Upper lobe of left lung (tissue), 6 donors: ENCODE data around the gene MCF2L. TPM values are rescaled to one million over a fixed set of nuclear protein-coding genes. Genes with fewer than 3 reads are reported as not detected.

Experiments
- ATAC-seq, 2 donors: fragments of 200-7000 bp; cut with Tn5 transposase; one replicate each; pipeline ENCODE4 v1.9.1; 2022; ENCODE audit warnings: mild to moderate bottlenecking in 2 of 2, moderate library complexity in 2 of 2; ENCODE audit not compliant: low FRiP score in 2 of 2
- DNase-seq, 2 donors: peaks; one replicate each; pipeline ENCODE4 v3.0.0-alpha.2; 2019 to 2020
- H3K27ac ChIP-seq, 4 donors: fragments of 200-600 bp; sonication (generic); one replicate each; pipeline ENCODE4 v1.5.1; 2016 to 2019
- H3K27me3 ChIP-seq, 4 donors: fragments of 200-600 bp; sonication (generic); one replicate each; pipeline ENCODE4 v1.5.1; 2017 to 2019
- H3K36me3 ChIP-seq, 4 donors: fragments of 200-600 bp; sonication (generic); one replicate each; pipeline ENCODE4 v1.5.1; 2016 to 2019
- H3K4me1 ChIP-seq, 4 donors: fragments of 200-600 bp; sonication (generic); one replicate each; pipeline ENCODE4 v1.5.1; 2018 to 2019
- H3K4me3 ChIP-seq, 4 donors: fragments of 200-600 bp; sonication (generic); one replicate each; pipeline ENCODE4 v1.5.1; 2017 to 2019; ENCODE audit warnings: mild to moderate bottlenecking in 2 of 4, moderate library complexity in 1 of 4
- H3K9me3 ChIP-seq, 4 donors: fragments of 200-600 bp; sonication (generic); one replicate each; pipeline ENCODE4 v1.5.1; 2018 to 2019
- EP300 ChIP-seq, 4 donors: sonication (generic); formaldehyde crosslinking; IDR thresholded peaks; one replicate each; pipeline ENCODE4 v1.5.1; 2017; ENCODE audit warnings: antibody characterized with exemption in 4 of 4, control low read depth in 2 of 4
- POLR2A ChIP-seq, 4 donors: fragments of 450-650 bp; IDR thresholded peaks; one replicate each; pipeline ENCODE4 v1.5.1; 2016 to 2017; ENCODE audit warnings: antibody characterized with exemption in 4 of 4, mild to moderate bottlenecking in 2 of 4
- POLR2AphosphoS5 ChIP-seq, 2 donors: sonication (generic); formaldehyde crosslinking; IDR thresholded peaks; one replicate each; pipeline ENCODE4 v1.5.1; 2017; ENCODE audit warnings: antibody characterized with exemption in 2 of 2
- WGBS, 2 donors: methylation state at CpG; one replicate each; pipeline ENCODE4 v1.1.5; 2017 to 2018; 5-methylcytosine and 5-hydroxymethylcytosine counted together
- total RNA-seq, 6 donors: library from RNA; depleted of rRNA in 4 of 6; stranded (reverse); fragments of >200 nt in 4 of 6; gene quantifications; one replicate each; pipeline versions ENCODE4 v1.1.0 to v1.2.1, GENCODE V29; 2016 to 2021
- TF ChIP-seq, protein P1 (sequence below), 6 experiments: fragments of 450-650 bp in 4 of 6; fragments of 200-600 bp in 2 of 6; sonication (generic) in 2 of 6; IDR thresholded peaks; one replicate each; pipeline ENCODE4 v1.5.1; 2016 to 2019; ENCODE audit warnings: antibody characterized with exemption in 6 of 6
- donor health status: DM: no; HTN: no; CAD: no; lungs with moderate emphysema.
- donor health status: DM: no; HTN: yes; CAD: no; lungs with severe emphysema.

The MCF2L gene
- total RNA-seq, 6 donors from 2014 or later, result 14.3 to 99.5 (median 53.1) TPM

- Histone ChIP-seq H3K27me3 (no peaks in the 10 kb centered on the region), H3K27ac (no peak overlapping the region), H3K4me1 (peaks cover 0 to 8% (median 6%) of the 10 kb centered on the region in 4 donors), H3K36me3 (peaks cover 0 to 82% (median 22%) of the 10 kb centered on the region in 4 donors), H3K4me3 (no peak overlapping the region), H3K9me3 (no peaks in the 10 kb centered on the region)
- TF ChIP-seq POLR2A (IDR thresholded peaks at IDR 0.05), result no peak
- no peak for TF ChIP-seq POLR2AphosphoS5 (IDR thresholded peaks at IDR 0.05)
- TF ChIP-seq, protein P1, sequence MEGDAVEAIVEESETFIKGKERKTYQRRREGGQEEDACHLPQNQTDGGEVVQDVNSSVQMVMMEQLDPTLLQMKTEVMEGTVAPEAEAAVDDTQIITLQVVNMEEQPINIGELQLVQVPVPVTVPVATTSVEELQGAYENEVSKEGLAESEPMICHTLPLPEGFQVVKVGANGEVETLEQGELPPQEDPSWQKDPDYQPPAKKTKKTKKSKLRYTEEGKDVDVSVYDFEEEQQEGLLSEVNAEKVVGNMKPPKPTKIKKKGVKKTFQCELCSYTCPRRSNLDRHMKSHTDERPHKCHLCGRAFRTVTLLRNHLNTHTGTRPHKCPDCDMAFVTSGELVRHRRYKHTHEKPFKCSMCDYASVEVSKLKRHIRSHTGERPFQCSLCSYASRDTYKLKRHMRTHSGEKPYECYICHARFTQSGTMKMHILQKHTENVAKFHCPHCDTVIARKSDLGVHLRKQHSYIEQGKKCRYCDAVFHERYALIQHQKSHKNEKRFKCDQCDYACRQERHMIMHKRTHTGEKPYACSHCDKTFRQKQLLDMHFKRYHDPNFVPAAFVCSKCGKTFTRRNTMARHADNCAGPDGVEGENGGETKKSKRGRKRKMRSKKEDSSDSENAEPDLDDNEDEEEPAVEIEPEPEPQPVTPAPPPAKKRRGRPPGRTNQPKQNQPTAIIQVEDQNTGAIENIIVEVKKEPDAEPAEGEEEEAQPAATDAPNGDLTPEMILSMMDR (IDR thresholded peaks at IDR 0.05), result no peak
- no peak for TF ChIP-seq EP300 (IDR thresholded peaks at IDR 0.05)
- WGBS, 2 donors, result 89 to 95% methylated on average over 4 to 18 of the region's 18 CpGs
- DNase-seq (peak in 1 of 2 donors; percentile 66), ATAC-seq (no peak)
Measured at GRCh38 chr13:113080361-113080831, 111.4 kb downstream of the MCF2L start.

GRCh38 chr13:113080901-113081521, 112.0 kb downstream of the MCF2L start:
- WGBS, 2 donors, result 86 to 90% methylated on average over 8 to 25 of the region's 25 CpGs
- DNase-seq (peak in 1 of 2 donors; percentile 76), ATAC-seq (no peak)
- H3K36me3 ChIP-seq, result peaks cover 0 to 77% (median 23%) of the 10 kb centered on the region in 4 donors
- no peaks in the 10 kb centered on the region for H3K9me3 ChIP-seq
- H3K4me3 ChIP-seq, result no peak overlapping the region
- TF ChIP-seq, protein P1 (IDR thresholded peaks at IDR 0.05), result no peak
- TF ChIP-seq POLR2AphosphoS5 (IDR thresholded peaks at IDR 0.05) (no peak), EP300 (IDR thresholded peaks at IDR 0.05) (no peak), POLR2A (IDR thresholded peaks at IDR 0.05) (no peak)
- H3K27me3 ChIP-seq, result no peaks in the 10 kb centered on the region
- H3K27ac ChIP-seq, result no peak overlapping the region
- peaks cover 0 to 8% (median 6%) of the 10 kb centered on the region in 4 donors for H3K4me1 ChIP-seq

GRCh38 chr13:113082198-113083021, 113.4 kb downstream of the MCF2L start:
- TF ChIP-seq, protein P1 (IDR thresholded peaks at IDR 0.05), result no peak
- no peak for TF ChIP-seq POLR2AphosphoS5 (IDR thresholded peaks at IDR 0.05)
- TF ChIP-seq POLR2A (IDR thresholded peaks at IDR 0.05), result no peak
- no peak for TF ChIP-seq EP300 (IDR thresholded peaks at IDR 0.05)
- no peak overlapping the region for H3K27ac ChIP-seq

GRCh38 chr13:113083022-113083373, 114.0 kb downstream of the MCF2L start:
- WGBS, 2 donors, result 85 to 86% methylated on average over 10 of the region's 10 CpGs
- Histone ChIP-seq H3K4me3 (no peak overlapping the region), H3K9me3 (no peaks in the 10 kb centered on the region), H3K4me1 (peaks cover 0 to 8% (median 6%) of the 10 kb centered on the region in 4 donors), H3K27me3 (no peaks in the 10 kb centered on the region), H3K36me3 (peaks cover 0 to 76% (median 22%) of the 10 kb centered on the region in 4 donors), H3K27ac (peak overlapping the region in 1 of 4 donors; percentile 44)
- no peak for TF ChIP-seq POLR2AphosphoS5 (IDR thresholded peaks at IDR 0.05)
- no peak for TF ChIP-seq EP300 (IDR thresholded peaks at IDR 0.05)
- TF ChIP-seq, protein P1 (IDR thresholded peaks at IDR 0.05), result no peak
- no peak for TF ChIP-seq POLR2A (IDR thresholded peaks at IDR 0.05)
- DNase-seq, result peak in 1 of 2 donors; percentile 55
- ATAC-seq, result no peak

More at GRCh38 chr13:113082198-113083021, 113.4 kb downstream of the MCF2L start:
- H3K36me3 ChIP-seq, result peaks cover 0 to 76% (median 20%) of the 10 kb centered on the region in 4 donors
- peaks cover 0 to 8% (median 6%) of the 10 kb centered on the region in 4 donors for H3K4me1 ChIP-seq
- 87 to 94% methylated on average over 18 to 25 of the region's 26 CpGs for WGBS, 2 donors
- H3K27me3 ChIP-seq, result no peaks in the 10 kb centered on the region
- no peaks in the 10 kb centered on the region for H3K9me3 ChIP-seq
- DNase-seq, result peak in 1 of 2 donors; percentile 52
- no peak for ATAC-seq
- no peak overlapping the region for H3K4me3 ChIP-seq
